ENCODE data around the gene PEX14.

- no peak for TF ChIP-seq POLR2A (IDR thresholded peaks at IDR 0.05)
- TF ChIP-seq CTCF (IDR thresholded peaks at IDR 0.05): no peak
These were observed 4.5 kb downstream of the PEX14 start for GRCh38 chr1:10479296-10479695.

All from uterus (tissue), 2 donors.